ENCODE results near the gene HPCAL1.

DNA sequence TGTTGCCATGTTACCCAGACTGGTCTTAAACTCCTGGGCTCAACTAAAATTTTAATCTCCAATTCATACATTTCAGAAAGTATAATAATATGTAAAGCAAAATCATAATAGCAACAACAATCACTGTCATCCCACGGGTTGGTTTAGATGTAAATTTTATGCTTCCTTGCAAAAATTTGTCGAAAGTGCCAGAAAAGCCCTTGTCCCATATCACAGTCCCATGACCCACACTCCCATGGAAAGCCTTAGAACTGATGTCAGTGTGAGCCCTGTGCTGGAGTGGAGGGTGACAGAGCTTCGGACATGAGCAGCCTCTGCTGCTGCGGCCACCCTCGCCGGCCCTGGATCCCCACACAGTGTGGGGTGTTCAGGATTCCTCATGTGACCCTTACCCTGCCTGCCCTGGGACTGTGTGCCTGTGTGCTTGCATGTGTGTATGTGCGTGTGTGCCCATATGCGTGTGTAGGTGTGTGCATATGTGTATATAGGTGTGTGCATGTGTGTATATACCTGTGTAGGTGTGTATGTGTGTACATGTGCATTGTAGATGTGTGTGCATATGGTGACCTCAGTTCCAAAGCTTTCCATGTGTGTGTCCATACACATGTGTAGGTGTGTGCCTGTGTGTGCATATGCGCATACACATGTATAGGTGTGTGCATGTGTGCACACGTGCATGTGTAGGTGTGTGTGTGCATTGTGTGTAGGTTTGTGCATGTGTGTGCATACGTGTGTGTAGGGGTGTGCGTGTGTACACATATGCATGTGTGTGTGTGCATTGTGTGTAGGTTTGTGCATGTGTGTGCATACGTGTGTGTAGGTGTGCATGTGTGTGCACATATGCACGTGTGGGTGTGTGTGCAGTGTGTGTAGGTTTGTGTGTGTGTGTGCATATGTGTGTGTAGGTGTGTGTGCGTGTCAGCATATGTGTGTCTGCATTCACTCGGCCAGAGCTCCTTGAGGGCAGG, 65.1 kb downstream of the HPCAL1 start:
- TF ChIP-seq, protein P1, sequence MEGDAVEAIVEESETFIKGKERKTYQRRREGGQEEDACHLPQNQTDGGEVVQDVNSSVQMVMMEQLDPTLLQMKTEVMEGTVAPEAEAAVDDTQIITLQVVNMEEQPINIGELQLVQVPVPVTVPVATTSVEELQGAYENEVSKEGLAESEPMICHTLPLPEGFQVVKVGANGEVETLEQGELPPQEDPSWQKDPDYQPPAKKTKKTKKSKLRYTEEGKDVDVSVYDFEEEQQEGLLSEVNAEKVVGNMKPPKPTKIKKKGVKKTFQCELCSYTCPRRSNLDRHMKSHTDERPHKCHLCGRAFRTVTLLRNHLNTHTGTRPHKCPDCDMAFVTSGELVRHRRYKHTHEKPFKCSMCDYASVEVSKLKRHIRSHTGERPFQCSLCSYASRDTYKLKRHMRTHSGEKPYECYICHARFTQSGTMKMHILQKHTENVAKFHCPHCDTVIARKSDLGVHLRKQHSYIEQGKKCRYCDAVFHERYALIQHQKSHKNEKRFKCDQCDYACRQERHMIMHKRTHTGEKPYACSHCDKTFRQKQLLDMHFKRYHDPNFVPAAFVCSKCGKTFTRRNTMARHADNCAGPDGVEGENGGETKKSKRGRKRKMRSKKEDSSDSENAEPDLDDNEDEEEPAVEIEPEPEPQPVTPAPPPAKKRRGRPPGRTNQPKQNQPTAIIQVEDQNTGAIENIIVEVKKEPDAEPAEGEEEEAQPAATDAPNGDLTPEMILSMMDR (IDR thresholded peaks at IDR 0.05) = no peak
- TF ChIP-seq EZH2 (IDR thresholded peaks at IDR 0.05) = no peak

All from neural progenitor cell (in vitro differentiated cells).